Neural cell (in vitro differentiated cells): ENCODE results near the gene CD8A.

Source experiments
- EZH2 ChIP-seq: fragments of 200-600, 300-800 bp; shearing (Covaris generic), sonication (generic); IDR thresholded peaks from 2 replicates; pipeline ENCODE4 v1.6.1; 2014; ENCODE audit warnings: antibody characterized with exemption, low read length, borderline replicate concordance, mild to moderate bottlenecking; ENCODE audit not compliant: insufficient read depth, poor library complexity, severe bottlenecking
- REST ChIP-seq: IDR thresholded peaks from 2 replicates; pipeline ENCODE4 v1.6.1; 2012; ENCODE audit warnings: borderline replicate concordance
- TF ChIP-seq, protein P1 (sequence below): fragments of 450-650 bp; IDR thresholded peaks from 2 replicates; pipeline ENCODE4 v1.5.1; 2014; ENCODE audit warnings: antibody characterized with exemption, mild to moderate bottlenecking, moderate library complexity; ENCODE audit not compliant: poor library complexity, severe bottlenecking

- TF ChIP-seq, protein P1, sequence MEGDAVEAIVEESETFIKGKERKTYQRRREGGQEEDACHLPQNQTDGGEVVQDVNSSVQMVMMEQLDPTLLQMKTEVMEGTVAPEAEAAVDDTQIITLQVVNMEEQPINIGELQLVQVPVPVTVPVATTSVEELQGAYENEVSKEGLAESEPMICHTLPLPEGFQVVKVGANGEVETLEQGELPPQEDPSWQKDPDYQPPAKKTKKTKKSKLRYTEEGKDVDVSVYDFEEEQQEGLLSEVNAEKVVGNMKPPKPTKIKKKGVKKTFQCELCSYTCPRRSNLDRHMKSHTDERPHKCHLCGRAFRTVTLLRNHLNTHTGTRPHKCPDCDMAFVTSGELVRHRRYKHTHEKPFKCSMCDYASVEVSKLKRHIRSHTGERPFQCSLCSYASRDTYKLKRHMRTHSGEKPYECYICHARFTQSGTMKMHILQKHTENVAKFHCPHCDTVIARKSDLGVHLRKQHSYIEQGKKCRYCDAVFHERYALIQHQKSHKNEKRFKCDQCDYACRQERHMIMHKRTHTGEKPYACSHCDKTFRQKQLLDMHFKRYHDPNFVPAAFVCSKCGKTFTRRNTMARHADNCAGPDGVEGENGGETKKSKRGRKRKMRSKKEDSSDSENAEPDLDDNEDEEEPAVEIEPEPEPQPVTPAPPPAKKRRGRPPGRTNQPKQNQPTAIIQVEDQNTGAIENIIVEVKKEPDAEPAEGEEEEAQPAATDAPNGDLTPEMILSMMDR = no peak
- TF ChIP-seq EZH2 (no peak), REST (no peak)
These were observed 5.3 kb downstream of the CD8A start for GRCh38 chr2:86785456-86785855.
